Activated T-helper 2 cell treated with anti-CD3 and anti-CD28 coated beads, Interferon-gamma antibody, Interleukin-2, Interleukin-4, amounts not matched to agents 10 μg/mL and 5 μg/mL and 100 μg/mL, durations not matched to agents 14 hours and 24 hours and 36 hours (primary cell): Measurements from ENCODE around the gene RIMOC1. TPM values are rescaled to one million over a fixed set of nuclear protein-coding genes. Genes with fewer than 3 reads are reported as not detected.

Source experiments
- DNase-seq: peaks from one replicate; pipeline ENCODE4 v3.0.0; 2021; ENCODE audit warnings: low spot score
- H3K27ac Mint-ChIP-seq: one replicate; pipeline ENCODE4 v1.8.0; 2021; ENCODE audit warnings: mixed read lengths
- H3K27me3 Mint-ChIP-seq: one replicate; pipeline ENCODE4 v1.8.0; 2021; ENCODE audit warnings: low read depth, mixed read lengths
- H3K36me3 Mint-ChIP-seq: one replicate; pipeline ENCODE4 v1.8.0; 2021; ENCODE audit warnings: low read depth, mixed read lengths
- H3K4me1 Mint-ChIP-seq: one replicate; pipeline ENCODE4 v1.8.0; 2021; ENCODE audit warnings: low read depth, mixed read lengths
- H3K4me3 Mint-ChIP-seq: one replicate; pipeline ENCODE4 v1.8.0; 2021; ENCODE audit warnings: low read depth, mild to moderate bottlenecking, moderate library complexity, mixed read lengths
- H3K9me3 Mint-ChIP-seq: one replicate; pipeline ENCODE4 v1.8.0; 2021; ENCODE audit warnings: mixed read lengths
- intact Hi-C: fragments of 100-400 bp; cut with micrococcal nuclease; formaldehyde crosslinking; loops from one replicate; pipeline ENCODE4 v1.15.1; 2023
- total RNA-seq: library from RNA; stranded (reverse); gene quantifications from 2 replicates; pipeline ENCODE4 v1.2.3, GENCODE V29; 2022

RIMOC1 gene
- total RNA-seq, 1 donor from 2014 or later, result 26.6 TPM

DNA sequence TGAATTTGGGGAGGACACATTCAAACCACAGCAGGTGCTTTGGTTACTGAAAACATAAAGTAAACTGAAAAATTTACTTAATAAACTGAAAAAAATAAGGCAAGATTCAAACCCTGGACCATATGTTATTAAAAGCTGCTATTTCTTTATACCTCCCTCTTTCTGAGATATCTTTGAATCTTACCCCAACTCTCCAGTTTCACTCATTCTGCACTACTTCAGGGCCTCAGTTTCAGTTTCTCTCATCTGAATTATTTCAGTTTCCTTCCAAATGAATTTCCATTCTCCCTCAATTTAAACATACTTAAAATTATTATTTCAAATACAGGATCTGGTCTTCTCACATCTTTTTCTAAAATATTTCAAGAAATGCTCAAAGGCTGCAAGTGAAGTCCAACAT, 29.0 kb upstream of the RIMOC1 start:
- no peaks in the 10 kb centered on the region for H3K9me3 Mint-ChIP-seq
- no peak for DNase-seq
- intact Hi-C loops, result loop anchor here (1.0 kb wide), 1 partner anchor 29 kb away; the partner anchor contains the start of gene RIMOC1
- H3K4me3 Mint-ChIP-seq, result no peak overlapping the region
- H3K27me3 Mint-ChIP-seq, result no peaks in the 10 kb centered on the region
- H3K36me3 Mint-ChIP-seq, result peaks cover 2% of the 10 kb centered on the region
- H3K27ac Mint-ChIP-seq, result peak overlapping the region; percentile 54
- peaks cover 44% of the 10 kb centered on the region for H3K4me1 Mint-ChIP-seq

DNA sequence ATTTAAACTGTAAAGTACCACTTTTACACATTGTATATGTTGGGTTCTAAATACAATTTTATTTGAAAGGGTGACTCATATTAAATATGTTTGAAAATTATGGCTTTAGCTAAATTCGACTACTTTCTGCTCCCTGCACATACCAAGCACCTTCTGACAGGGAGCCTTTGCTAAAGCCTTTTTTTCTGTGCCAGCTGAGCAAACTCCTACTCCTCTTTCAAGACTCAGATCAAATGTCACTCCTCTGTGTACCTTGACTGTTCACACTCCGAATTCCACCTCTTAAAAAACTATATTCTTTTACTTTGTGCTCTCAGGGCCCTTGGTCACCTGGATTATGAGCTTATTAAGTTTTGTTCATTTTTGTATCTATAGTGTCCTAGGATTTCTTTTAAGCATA, 27.5 kb upstream of the RIMOC1 start:
- Mint-ChIP-seq H3K36me3 (peaks cover 2% of the 10 kb centered on the region), H3K27ac (no peak overlapping the region), H3K4me3 (no peak overlapping the region), H3K27me3 (no peaks in the 10 kb centered on the region), H3K9me3 (no peaks in the 10 kb centered on the region), H3K4me1 (peaks cover 35% of the 10 kb centered on the region)
- intact Hi-C loops, result no loop called here
- no peak for DNase-seq

DNA sequence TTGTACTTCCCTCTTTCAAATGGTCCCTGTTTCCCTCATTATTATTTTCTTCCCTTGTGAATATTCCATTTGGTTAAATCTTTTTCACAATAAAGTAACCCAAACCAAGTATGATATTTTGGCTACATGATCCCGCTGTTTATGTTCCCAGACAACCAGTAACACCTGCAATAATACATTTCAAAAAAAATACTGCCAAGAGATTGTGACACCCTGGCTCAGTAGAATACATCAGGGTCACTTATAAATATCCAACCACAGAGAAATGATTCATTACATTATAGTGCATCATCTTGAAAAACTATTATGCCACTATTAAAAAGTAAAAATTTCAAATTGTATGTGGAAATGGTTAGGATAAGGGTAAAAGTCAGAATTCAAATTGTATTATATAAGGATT, 26.7 kb upstream of the RIMOC1 start:
- DNase-seq, result no peak
- Mint-ChIP-seq H3K27ac (no peak overlapping the region), H3K36me3 (peaks cover 2% of the 10 kb centered on the region), H3K4me3 (no peak overlapping the region), H3K27me3 (no peaks in the 10 kb centered on the region), H3K4me1 (peaks cover 35% of the 10 kb centered on the region), H3K9me3 (no peaks in the 10 kb centered on the region)
- intact Hi-C loops, result no loop called here

DNA sequence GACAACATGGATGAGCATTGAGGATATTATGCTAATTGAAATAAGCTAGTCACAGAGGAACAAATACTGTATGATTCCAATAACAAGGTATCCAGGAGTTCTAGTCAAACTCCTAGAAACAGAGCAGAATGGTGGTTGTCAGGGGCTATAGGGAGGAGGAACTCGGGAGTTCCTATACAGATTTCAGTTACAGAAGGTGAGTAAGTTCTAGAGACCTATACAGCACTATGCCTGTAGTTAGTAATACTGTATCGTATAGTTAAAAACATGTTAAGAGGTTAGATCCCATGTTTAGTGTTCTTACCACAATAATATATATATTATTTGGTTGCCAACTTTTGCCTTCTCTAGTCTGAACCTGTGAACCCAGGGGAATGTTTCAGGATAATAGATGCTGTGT, 26.0 kb upstream of the RIMOC1 start:
- Mint-ChIP-seq H3K27me3 (no peaks in the 10 kb centered on the region), H3K27ac (no peak overlapping the region), H3K36me3 (peaks cover 2% of the 10 kb centered on the region), H3K4me3 (no peak overlapping the region), H3K9me3 (no peaks in the 10 kb centered on the region), H3K4me1 (peaks cover 38% of the 10 kb centered on the region)
- intact Hi-C loops, result no loop called here
- DNase-seq, result no peak

DNA sequence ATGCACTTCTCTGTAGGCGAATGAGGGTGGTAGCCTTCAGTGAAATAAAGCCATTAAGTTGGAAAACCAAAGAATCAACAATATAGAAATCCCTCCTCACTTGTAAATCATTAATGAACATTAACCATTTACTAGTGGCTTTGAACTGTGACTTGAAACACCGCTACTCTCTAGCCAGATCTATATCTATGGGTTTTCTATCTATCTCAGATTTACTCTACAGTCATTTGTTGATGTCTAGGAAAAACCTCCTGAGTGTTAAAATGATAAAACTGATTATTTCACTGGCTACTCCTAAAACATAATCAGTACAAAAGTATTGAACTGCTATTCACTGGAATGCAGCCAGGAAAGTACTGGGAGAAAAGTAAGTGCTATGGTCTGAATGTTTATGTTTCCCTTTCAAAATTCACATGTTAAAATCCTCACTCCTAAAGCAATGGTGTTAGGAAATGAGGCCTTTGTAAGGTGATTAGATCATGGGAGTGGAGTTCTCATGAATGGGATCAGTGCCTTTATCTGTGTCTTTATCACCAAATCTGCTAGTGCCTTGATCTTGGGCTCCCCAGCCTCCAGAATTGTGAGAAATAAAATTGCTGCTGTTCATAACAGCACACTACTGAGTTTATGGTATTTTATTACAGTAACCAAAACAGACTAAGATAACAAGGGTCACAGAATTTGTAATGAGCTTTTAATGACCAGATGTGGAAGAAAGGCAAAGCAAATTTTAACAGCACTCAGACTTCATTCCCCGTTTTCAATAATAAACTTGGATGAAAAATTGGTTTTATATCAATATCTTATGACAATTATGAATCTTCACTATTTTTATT, 25.3 kb upstream of the RIMOC1 start:
- Mint-ChIP-seq H3K4me1 (peaks cover 40% of the 10 kb centered on the region), H3K27me3 (no peaks in the 10 kb centered on the region), H3K27ac (no peak overlapping the region), H3K9me3 (no peaks in the 10 kb centered on the region), H3K36me3 (peaks cover 2% of the 10 kb centered on the region), H3K4me3 (no peak overlapping the region)
- no peak for DNase-seq
- intact Hi-C loops, result no loop called here

DNA sequence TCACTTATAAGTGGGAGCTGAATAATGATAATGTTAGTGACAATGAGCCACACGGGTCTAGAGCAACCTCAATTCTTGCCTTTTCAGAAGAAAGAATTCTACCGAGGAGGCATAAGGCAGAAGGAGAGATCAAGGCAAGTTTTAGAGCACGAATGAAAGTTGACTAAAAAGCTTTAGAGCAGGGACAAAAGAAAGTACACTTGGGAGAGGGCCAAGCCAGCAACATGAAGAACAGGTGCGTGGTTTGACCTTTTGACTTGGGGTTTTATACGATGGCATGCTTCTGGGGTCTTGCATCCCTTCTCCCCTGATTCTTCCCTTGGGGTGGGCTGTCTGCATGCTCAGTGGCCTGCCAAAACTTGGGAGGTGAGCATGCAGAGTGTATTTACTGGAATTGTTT, 21.4 kb upstream of the RIMOC1 start:
- Mint-ChIP-seq H3K36me3 (no peaks in the 10 kb centered on the region), H3K4me1 (peaks cover 30% of the 10 kb centered on the region), H3K27ac (no peak overlapping the region), H3K27me3 (no peaks in the 10 kb centered on the region), H3K4me3 (no peak overlapping the region), H3K9me3 (no peaks in the 10 kb centered on the region)
- intact Hi-C loops, result no loop called here
- no peak for DNase-seq

DNA sequence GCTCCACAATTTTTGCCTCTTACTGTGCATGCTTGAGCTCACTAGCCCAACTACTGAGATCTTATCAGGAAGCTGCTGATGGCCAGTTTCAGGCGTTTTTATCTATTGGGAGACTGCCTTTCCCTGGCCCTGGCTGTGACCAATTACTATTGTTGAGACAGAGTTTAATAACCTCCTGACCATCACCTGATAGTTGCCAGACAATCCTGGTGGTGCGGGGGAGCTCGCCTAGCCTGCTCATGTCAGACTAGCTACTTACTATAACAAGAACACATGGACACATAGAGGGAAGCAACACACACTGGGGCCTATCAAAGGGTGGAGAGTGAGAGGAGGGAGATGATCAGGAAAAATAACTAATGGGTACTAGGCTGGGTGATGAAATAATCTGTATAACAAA, 20.9 kb upstream of the RIMOC1 start:
- H3K4me1 Mint-ChIP-seq, result peaks cover 31% of the 10 kb centered on the region
- no peaks in the 10 kb centered on the region for H3K36me3 Mint-ChIP-seq
- no peak for DNase-seq
- intact Hi-C loops, result no loop called here
- H3K9me3 Mint-ChIP-seq, result no peaks in the 10 kb centered on the region
- no peak overlapping the region for H3K27ac Mint-ChIP-seq
- H3K4me3 Mint-ChIP-seq, result no peak overlapping the region
- H3K27me3 Mint-ChIP-seq, result no peaks in the 10 kb centered on the region

DNA sequence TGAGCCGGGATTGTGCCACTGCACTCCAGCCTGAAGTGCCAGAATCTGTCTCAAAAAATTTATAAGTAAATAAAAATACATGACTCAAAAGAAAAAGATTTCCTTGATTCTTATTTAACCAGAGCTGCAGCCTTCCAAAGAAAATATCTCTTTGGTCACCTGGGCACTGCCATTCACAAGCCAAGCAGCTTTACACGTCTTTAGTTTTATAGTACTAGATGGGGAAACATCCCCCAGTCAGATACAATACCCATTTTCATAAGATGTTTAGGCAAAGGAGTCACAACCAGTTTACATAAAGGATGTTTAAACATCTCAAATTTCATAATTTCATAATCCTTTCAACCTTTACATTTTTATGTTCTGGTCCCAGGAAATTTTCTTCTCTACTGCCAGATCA, 20.2 kb upstream of the RIMOC1 start:
- H3K9me3 Mint-ChIP-seq, result no peaks in the 10 kb centered on the region
- peaks cover 24% of the 10 kb centered on the region for H3K4me1 Mint-ChIP-seq

DNA sequence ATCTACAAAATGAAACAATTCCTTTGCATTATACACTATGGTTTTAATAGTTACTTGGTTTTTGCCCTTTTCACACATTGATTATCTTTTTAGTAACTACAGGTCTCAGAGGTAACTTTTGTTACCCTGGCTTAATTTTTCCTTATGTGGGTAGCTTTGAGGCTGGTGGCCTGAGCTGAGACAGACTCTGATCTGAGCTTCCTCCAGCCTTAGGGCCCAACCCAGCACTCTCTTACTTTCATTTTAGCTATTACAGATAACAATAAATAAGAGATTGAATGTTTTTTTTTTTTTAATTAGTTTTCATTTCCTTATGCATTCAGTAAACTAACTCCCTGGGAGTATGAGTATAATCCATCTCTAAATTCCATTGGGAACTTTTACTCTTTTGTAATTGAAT, 18.9 kb upstream of the RIMOC1 start:
- Mint-ChIP-seq H3K27ac (peak overlapping the region; percentile 54), H3K4me3 (no peak overlapping the region), H3K4me1 (peaks cover 20% of the 10 kb centered on the region), H3K27me3 (no peaks in the 10 kb centered on the region), H3K36me3 (no peaks in the 10 kb centered on the region), H3K9me3 (no peaks in the 10 kb centered on the region)
- no peak for DNase-seq
- intact Hi-C loops, result no loop called here

More for the DNA sequence above, 20.2 kb upstream of the RIMOC1 start:
- H3K27me3 Mint-ChIP-seq, result no peaks in the 10 kb centered on the region
- DNase-seq, result no peak
- H3K4me3 Mint-ChIP-seq, result no peak overlapping the region
- H3K36me3 Mint-ChIP-seq, result no peaks in the 10 kb centered on the region
- intact Hi-C loops, result no loop called here
- no peak overlapping the region for H3K27ac Mint-ChIP-seq

DNA sequence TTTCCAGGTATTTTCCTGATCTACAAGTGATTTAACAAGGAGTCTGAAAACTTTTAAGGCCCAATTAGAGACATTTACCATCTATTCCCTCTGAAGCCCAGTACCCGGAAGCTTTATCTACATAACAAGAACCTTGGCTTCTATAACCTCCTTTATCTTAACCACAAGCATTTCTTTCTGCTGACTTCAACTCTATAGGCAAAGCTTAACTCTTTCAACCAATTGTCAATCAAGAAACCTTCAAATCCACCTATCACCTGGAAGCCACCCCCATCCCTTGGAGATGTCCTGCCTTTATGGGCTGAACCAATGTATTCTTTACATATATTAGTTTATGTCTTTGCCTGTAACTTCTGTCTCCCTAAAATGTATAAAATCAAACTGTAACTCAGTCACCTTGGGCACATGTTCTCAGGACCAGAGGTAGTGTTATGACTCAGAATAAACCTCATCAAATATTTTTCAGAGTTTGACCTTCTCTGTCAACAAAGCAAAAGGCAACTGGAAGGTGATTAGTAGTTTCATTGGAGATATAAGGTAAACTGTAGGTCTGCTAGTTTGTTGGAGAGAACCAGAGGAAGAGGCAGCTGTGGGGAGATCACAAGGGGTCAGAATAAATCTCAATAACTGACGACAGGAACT, 13.0 kb upstream of the RIMOC1 start:
- Mint-ChIP-seq H3K27ac (peak overlapping the region; percentile 49), H3K4me1 (peaks cover 33% of the 10 kb centered on the region), H3K27me3 (peaks cover 10% of the 10 kb centered on the region), H3K36me3 (no peaks in the 10 kb centered on the region), H3K4me3 (no peak overlapping the region), H3K9me3 (peaks cover 4% of the 10 kb centered on the region)
- intact Hi-C loops, result loop anchor here (2.0 kb wide), 1 partner anchor 14 kb away; the partner anchor contains the start of gene RIMOC1
- DNase-seq, result no peak

DNA sequence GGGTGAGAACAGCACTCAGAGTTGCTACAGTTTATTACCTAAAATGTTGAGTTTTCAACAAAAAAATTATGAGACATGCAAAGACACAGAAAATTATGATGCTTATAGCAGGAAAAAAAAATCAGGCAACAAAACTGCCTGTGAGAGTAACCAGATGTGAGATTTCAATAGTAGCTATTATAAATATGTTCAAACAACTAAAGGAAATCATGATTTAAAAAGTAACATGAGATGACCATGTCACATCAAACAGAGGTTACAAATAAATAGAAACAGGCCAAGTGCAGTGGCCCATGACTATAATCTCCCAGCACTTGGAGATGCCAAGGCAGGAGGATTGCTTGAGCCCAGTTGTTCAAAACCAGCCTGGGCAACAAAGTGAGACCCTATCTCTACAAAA, 12.1 kb upstream of the RIMOC1 start:
- peaks cover 33% of the 10 kb centered on the region for H3K4me1 Mint-ChIP-seq
- peak overlapping the region; percentile 61 for H3K27ac Mint-ChIP-seq
- intact Hi-C loops, result loop anchor here (2.0 kb wide), 1 partner anchor 21 kb away; the partner anchor contains the start of gene OXCT1
- H3K36me3 Mint-ChIP-seq, result no peaks in the 10 kb centered on the region
- H3K4me3 Mint-ChIP-seq, result no peak overlapping the region
- H3K27me3 Mint-ChIP-seq, result peaks cover 18% of the 10 kb centered on the region
- H3K9me3 Mint-ChIP-seq, result peaks cover 4% of the 10 kb centered on the region
- DNase-seq, result no peak

DNA sequence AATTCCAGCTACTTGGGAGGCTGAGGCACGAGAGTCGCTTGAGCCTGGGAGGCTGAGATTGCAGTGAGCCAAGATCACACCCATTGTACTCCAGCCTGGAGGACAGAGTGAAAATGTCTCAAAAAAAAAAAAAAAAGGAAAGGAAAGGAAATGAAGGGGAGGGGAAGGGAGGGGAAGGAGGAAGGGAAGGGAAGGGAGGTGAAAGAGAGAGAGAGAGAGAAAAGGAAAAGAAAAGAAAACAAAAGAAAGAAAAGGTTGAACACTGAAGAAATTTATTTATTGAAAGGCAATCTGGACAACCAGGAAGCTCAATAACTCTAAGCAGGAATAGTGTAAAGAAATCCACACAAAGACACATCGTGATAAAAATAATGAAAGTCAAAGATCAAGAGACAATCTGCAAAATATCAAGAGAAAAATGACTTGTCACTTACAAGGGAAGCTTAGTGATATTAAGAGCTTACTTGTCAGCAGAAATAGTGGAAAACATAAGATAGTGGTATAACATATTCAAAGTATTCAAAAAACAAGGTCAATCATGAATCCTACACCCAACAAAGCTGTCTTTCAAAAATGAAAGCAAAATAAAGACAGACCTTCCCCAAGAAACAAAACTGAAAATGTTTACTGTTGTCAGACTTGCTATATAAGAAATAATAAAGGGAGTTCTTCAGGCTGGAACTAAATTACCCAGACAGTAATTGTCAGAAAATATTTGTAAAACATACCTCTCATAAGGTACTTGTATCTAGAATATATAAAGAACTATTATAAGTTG, 10.9 kb upstream of the RIMOC1 start:
- Mint-ChIP-seq H3K36me3 (no peaks in the 10 kb centered on the region), H3K4me3 (peak overlapping the region; percentile 37), H3K4me1 (peaks cover 26% of the 10 kb centered on the region), H3K27ac (no peak overlapping the region), H3K27me3 (peaks cover 21% of the 10 kb centered on the region), H3K9me3 (peaks cover 4% of the 10 kb centered on the region)
- intact Hi-C loops, result loop anchor here (2.0 kb wide), 1 partner anchor 22 kb away; the partner anchor contains the start of gene OXCT1
- DNase-seq, result no peak
